Panc1 (cell line): Measurements from ENCODE around the gene TTC38. TPM values are rescaled to one million over a fixed set of nuclear protein-coding genes. Genes with fewer than 3 reads are reported as not detected.

ENCODE experiments used
- ATAC-seq: fragments of 200-7000 bp; cut with Tn5 transposase; 2 replicates; pipeline ENCODE4 v1.9.1; 2020; ENCODE audit warnings: mild to moderate bottlenecking, moderate library complexity
- BruUV-seq: library from RNA; stranded (reverse); fragments of 400-500 nt; replicated peaks from 2 replicates; lab custom pipeline; 2021; lab: Mats Ljungman, UMichigan
- CTCF ChIA-PET: fragments of 300-600 bp; sonication (Branson Sonifier 250); formaldehyde crosslinking; loops from one replicate; lab custom pipeline; 2022; ENCODE audit warnings: antibody characterized with exemption; lab: Charles Lee
- POLR2A ChIA-PET: fragments of 300-600 bp; sonication (Branson Sonifier 250); formaldehyde crosslinking; loops from one replicate; lab custom pipeline; 2022; ENCODE audit warnings: antibody characterized with exemption; lab: Charles Lee
- DNase-seq: peaks from one replicate; pipeline ENCODE4 v3.0.0-alpha.2; 2010; ENCODE audit warnings: low read depth, low spot score
- H3K27ac ChIP-seq: 2 replicates; pipeline ENCODE4 v1.5.1; 2011; ENCODE audit warnings: mild to moderate bottlenecking, low read length, inconsistent platforms
- H3K27me3 ChIP-seq: fragments of 200-500 bp; sonication (Bioruptor generic); 2 replicates; pipeline ENCODE4 v1.6.0; 2014; ENCODE audit warnings: low read length, inconsistent platforms; ENCODE audit not compliant: control insufficient read depth, insufficient read depth
- H3K36me3 ChIP-seq: fragments of 200-500 bp; sonication (Bioruptor generic); 2 replicates; pipeline ENCODE4 v1.5.1; 2014; ENCODE audit warnings: inconsistent platforms, mild to moderate bottlenecking, low read length, moderate library complexity; ENCODE audit not compliant: control insufficient read depth, insufficient read depth
- H3K4me1 ChIP-seq: 2 replicates; pipeline ENCODE4 v1.5.1; 2011; ENCODE audit warnings: inconsistent platforms, mild to moderate bottlenecking, low read length, moderate library complexity; ENCODE audit not compliant: control insufficient read depth, insufficient read depth
- H3K4me3 ChIP-seq, 2 experiments: 2 replicates each; pipeline ENCODE4 v1.5.1; 2011 to 2012; ENCODE audit warnings: low read depth in 2 of 2, low read length in 2 of 2, mild to moderate bottlenecking in 2 of 2, inconsistent platforms in 1 of 2, moderate library complexity in 1 of 2
- H3K9me3 ChIP-seq: fragments of 200-500 bp; sonication (Bioruptor generic); 2 replicates; pipeline ENCODE4 v1.5.1; 2014; ENCODE audit warnings: low read depth, mild to moderate bottlenecking, inconsistent platforms, low read length, moderate library complexity; ENCODE audit not compliant: control insufficient read depth, insufficient read depth
- POLR2AphosphoS5 ChIP-seq: IDR thresholded peaks from 2 replicates; pipeline ENCODE4 v1.6.1; 2012; ENCODE audit warnings: mild to moderate bottlenecking, low read depth, low read length, moderate library complexity
- REST ChIP-seq, 2 experiments: IDR thresholded peaks; 2 replicates each; pipeline ENCODE4 v1.6.1; 2011 to 2012; ENCODE audit warnings: low read depth in 2 of 2, control low read depth in 1 of 2, low read length in 1 of 2, mild to moderate bottlenecking in 1 of 2, moderate library complexity in 1 of 2; ENCODE audit not compliant: insufficient read depth in 1 of 2
- SIN3A ChIP-seq: IDR thresholded peaks from 2 replicates; pipeline ENCODE4 v1.6.1; 2012; ENCODE audit warnings: low read depth, mild to moderate bottlenecking, low read length, moderate library complexity, borderline replicate concordance; ENCODE audit not compliant: insufficient read depth
- TCF7L2 ChIP-seq: IDR thresholded peaks from 2 replicates; pipeline ENCODE4 v1.6.1; 2011; ENCODE audit warnings: mild to moderate bottlenecking, low read depth, low read length, inconsistent platforms
- in situ Hi-C: cut with HindIII; loops from 2 replicates; pipeline ENCODE4 v1.10.0; 2016; ENCODE audit warnings: low sequenced_read_pairs, low pct_unique_long_range_greater_than_20kb
- intact Hi-C: fragments of 100-400 bp; cut with micrococcal nuclease; formaldehyde crosslinking; loops from one replicate; pipeline ENCODE4 v1.10.0; 2022; ENCODE audit not compliant: unreplicated experiment
- total RNA-seq: library from RNA; stranded (reverse); gene quantifications from one replicate; pipeline ENCODE4 v1.2.1, GENCODE V29; 2021; ENCODE audit not compliant: unreplicated experiment
- TF ChIP-seq, protein P1 (sequence below): fragments of 450-650 bp; IDR thresholded peaks from 2 replicates; pipeline ENCODE4 v1.5.1; 2017; ENCODE audit warnings: mild to moderate bottlenecking

The TTC38 gene
- total RNA-seq, 1 experiment from 2014 or later = 14.0 TPM

GRCh38 chr22:46244771-46245170 lies 23.0 kb upstream of the TTC38 start:
- in situ Hi-C loops = no loop called here
- DNase-seq (no peak), ATAC-seq (no peak)
- TF ChIP-seq TCF7L2 = no peak
- TF ChIP-seq, protein P1, sequence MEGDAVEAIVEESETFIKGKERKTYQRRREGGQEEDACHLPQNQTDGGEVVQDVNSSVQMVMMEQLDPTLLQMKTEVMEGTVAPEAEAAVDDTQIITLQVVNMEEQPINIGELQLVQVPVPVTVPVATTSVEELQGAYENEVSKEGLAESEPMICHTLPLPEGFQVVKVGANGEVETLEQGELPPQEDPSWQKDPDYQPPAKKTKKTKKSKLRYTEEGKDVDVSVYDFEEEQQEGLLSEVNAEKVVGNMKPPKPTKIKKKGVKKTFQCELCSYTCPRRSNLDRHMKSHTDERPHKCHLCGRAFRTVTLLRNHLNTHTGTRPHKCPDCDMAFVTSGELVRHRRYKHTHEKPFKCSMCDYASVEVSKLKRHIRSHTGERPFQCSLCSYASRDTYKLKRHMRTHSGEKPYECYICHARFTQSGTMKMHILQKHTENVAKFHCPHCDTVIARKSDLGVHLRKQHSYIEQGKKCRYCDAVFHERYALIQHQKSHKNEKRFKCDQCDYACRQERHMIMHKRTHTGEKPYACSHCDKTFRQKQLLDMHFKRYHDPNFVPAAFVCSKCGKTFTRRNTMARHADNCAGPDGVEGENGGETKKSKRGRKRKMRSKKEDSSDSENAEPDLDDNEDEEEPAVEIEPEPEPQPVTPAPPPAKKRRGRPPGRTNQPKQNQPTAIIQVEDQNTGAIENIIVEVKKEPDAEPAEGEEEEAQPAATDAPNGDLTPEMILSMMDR = no peak
- TF ChIP-seq REST (IDR thresholded peaks at IDR 0.05; ENCODE audit: insufficient read depth in 1 of 2, low read depth in 2 of 2, low read length in 1 of 2) = no peak
- no peak for TF ChIP-seq POLR2AphosphoS5
- no peak for TF ChIP-seq SIN3A
- CTCF ChIA-PET = no interaction called here
- POLR2A ChIA-PET = no interaction called here
- H3K9me3 ChIP-seq = no peaks in the 10 kb centered on the region
- H3K36me3 ChIP-seq = no peaks in the 10 kb centered on the region
- H3K27ac ChIP-seq = no peak overlapping the region
- H3K4me3 ChIP-seq = no peak overlapping the region
- intact Hi-C loops = no loop called here
- no peaks in the 10 kb centered on the region; the same call in 1 of the 2 replicates for H3K4me1 ChIP-seq
- H3K27me3 ChIP-seq = no peaks in the 10 kb centered on the region
- no TSS peak for BruUV-seq

GRCh38 chr22:46245511-46245910 lies 22.3 kb upstream of the TTC38 start:
- ATAC-seq = no peak
- DNase-seq = no peak
- H3K27me3 ChIP-seq = no peaks in the 10 kb centered on the region
- ChIA-PET POLR2A (interaction anchor here (0.6 kb wide), 1 partner anchor 88 kb away, joined by 3 read pairs; no protein-coding TSS in a partner anchor), CTCF (no interaction called here)
- intact Hi-C loops = no loop called here
- H3K27ac ChIP-seq = no peak overlapping the region
- H3K4me1 ChIP-seq = no peaks in the 10 kb centered on the region; the same call in 1 of the 2 replicates
- no peaks in the 10 kb centered on the region for H3K36me3 ChIP-seq
- H3K9me3 ChIP-seq = no peaks in the 10 kb centered on the region
- H3K4me3 ChIP-seq = no peak overlapping the region
- TF ChIP-seq, protein P1 = no peak
- no peak for TF ChIP-seq POLR2AphosphoS5
- no peak for TF ChIP-seq SIN3A
- TF ChIP-seq TCF7L2 = no peak
- TF ChIP-seq REST (IDR thresholded peaks at IDR 0.05; ENCODE audit: insufficient read depth in 1 of 2, low read depth in 2 of 2, low read length in 1 of 2) = no peak
- in situ Hi-C loops = no loop called here
- BruUV-seq = no TSS peak
